ENCODE measurements around the gene MTA3.

DNA sequence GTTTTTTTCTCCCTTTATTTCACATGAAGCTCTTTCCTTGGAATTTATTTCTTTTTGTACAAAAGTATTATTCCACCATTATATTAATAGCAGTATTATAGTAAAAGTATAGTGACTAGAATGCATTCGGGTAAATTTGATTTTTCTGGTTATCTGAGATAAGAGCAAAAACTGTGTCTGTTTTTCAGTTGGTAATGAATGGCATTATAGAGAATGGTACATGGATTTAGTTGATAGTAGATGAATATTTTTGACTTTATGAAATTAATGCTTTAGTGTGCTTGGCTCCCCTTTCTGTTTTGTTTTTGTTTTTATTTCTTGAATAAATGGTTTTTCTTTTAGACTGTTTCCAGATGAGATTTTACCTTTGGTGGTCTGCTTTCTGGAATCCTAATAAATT is 71.8 kb downstream of the MTA3 start:
- TF ChIP-seq, protein P1, sequence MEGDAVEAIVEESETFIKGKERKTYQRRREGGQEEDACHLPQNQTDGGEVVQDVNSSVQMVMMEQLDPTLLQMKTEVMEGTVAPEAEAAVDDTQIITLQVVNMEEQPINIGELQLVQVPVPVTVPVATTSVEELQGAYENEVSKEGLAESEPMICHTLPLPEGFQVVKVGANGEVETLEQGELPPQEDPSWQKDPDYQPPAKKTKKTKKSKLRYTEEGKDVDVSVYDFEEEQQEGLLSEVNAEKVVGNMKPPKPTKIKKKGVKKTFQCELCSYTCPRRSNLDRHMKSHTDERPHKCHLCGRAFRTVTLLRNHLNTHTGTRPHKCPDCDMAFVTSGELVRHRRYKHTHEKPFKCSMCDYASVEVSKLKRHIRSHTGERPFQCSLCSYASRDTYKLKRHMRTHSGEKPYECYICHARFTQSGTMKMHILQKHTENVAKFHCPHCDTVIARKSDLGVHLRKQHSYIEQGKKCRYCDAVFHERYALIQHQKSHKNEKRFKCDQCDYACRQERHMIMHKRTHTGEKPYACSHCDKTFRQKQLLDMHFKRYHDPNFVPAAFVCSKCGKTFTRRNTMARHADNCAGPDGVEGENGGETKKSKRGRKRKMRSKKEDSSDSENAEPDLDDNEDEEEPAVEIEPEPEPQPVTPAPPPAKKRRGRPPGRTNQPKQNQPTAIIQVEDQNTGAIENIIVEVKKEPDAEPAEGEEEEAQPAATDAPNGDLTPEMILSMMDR (IDR thresholded peaks at IDR 0.05) = no peak
- TF ChIP-seq POLR2A (IDR thresholded peaks at IDR 0.05) = no peak
